ENCODE measurements around the gene EML4. TPM values are rescaled to one million over a fixed set of nuclear protein-coding genes. Genes with fewer than 3 reads are reported as not detected.

The EML4 gene
- total and polyA plus RNA-seq, 9 of the 15 experiments (the other 6 are each of a cell fraction or from before 2014, with no cell fraction given), result 14.7 to 48.3 (median 36.5) TPM

DNA sequence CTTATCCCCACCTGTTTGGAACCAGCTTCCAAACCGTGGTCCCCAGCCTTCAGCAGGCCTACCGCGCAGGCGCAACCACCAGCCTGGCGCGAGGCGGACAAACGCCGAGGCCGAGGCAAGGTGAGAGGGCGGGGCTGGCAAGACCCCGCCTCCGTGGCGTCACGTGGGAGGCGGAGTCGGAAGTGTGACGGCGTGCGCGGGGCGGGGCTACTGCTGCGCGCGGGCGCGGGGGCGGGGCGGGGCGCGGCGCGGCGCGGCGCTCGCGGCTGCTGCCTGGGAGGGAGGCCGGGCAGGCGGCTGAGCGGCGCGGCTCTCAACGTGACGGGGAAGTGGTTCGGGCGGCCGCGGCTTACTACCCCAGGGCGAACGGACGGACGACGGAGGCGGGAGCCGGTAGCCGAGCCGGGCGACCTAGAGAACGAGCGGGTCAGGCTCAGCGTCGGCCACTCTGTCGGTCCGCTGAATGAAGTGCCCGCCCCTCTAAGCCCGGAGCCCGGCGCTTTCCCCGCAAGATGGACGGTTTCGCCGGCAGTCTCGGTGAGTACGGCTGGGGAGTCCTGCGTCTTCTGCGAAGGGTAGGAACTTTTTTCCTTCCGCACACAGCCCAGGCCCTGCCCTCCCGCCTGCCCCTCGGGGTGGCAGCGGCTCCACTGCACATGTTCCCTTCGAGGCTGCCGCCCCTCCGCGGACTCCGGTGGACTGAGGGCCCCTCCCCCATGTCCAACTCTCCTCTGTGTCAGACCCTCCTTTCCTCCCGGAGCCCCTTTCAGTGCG is at the start of gene EML4 (continued):
- TF ChIP-seq, protein P1, sequence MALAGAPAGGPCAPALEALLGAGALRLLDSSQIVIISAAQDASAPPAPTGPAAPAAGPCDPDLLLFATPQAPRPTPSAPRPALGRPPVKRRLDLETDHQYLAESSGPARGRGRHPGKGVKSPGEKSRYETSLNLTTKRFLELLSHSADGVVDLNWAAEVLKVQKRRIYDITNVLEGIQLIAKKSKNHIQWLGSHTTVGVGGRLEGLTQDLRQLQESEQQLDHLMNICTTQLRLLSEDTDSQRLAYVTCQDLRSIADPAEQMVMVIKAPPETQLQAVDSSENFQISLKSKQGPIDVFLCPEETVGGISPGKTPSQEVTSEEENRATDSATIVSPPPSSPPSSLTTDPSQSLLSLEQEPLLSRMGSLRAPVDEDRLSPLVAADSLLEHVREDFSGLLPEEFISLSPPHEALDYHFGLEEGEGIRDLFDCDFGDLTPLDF (CRISPR knock-in tag; IDR thresholded peaks at IDR 0.05), result no peak
- TF ChIP-seq NFE2 (IDR thresholded peaks at IDR 0.05; ENCODE audit: low read depth), result no peak
- TF ChIP-seq RFX5 (IDR thresholded peaks at IDR 0.05; ENCODE audit: low read depth, low read length), result no peak
- TF ChIP-seq SIRT6 (IDR thresholded peaks at IDR 0.05; ENCODE audit: low read depth, low read length), result no peak
- no peak for TF ChIP-seq MEF2D (tag; conservative IDR thresholded peaks at IDR 0.05; ENCODE audit: low read depth)
- TF ChIP-seq, protein P2, sequence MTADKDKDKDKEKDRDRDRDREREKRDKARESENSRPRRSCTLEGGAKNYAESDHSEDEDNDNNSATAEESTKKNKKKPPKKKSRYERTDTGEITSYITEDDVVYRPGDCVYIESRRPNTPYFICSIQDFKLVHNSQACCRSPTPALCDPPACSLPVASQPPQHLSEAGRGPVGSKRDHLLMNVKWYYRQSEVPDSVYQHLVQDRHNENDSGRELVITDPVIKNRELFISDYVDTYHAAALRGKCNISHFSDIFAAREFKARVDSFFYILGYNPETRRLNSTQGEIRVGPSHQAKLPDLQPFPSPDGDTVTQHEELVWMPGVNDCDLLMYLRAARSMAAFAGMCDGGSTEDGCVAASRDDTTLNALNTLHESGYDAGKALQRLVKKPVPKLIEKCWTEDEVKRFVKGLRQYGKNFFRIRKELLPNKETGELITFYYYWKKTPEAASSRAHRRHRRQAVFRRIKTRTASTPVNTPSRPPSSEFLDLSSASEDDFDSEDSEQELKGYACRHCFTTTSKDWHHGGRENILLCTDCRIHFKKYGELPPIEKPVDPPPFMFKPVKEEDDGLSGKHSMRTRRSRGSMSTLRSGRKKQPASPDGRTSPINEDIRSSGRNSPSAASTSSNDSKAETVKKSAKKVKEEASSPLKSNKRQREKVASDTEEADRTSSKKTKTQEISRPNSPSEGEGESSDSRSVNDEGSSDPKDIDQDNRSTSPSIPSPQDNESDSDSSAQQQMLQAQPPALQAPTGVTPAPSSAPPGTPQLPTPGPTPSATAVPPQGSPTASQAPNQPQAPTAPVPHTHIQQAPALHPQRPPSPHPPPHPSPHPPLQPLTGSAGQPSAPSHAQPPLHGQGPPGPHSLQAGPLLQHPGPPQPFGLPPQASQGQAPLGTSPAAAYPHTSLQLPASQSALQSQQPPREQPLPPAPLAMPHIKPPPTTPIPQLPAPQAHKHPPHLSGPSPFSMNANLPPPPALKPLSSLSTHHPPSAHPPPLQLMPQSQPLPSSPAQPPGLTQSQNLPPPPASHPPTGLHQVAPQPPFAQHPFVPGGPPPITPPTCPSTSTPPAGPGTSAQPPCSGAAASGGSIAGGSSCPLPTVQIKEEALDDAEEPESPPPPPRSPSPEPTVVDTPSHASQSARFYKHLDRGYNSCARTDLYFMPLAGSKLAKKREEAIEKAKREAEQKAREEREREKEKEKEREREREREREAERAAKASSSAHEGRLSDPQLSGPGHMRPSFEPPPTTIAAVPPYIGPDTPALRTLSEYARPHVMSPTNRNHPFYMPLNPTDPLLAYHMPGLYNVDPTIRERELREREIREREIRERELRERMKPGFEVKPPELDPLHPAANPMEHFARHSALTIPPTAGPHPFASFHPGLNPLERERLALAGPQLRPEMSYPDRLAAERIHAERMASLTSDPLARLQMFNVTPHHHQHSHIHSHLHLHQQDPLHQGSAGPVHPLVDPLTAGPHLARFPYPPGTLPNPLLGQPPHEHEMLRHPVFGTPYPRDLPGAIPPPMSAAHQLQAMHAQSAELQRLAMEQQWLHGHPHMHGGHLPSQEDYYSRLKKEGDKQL (CRISPR knock-in tag; IDR thresholded peaks at IDR 0.05; ENCODE audit: borderline replicate concordance), result no peak
- TF ChIP-seq ZNF699 (CRISPR knock-in tag; IDR thresholded peaks at IDR 0.05; ENCODE audit: insufficient replicate concordance), result no peak
- TF ChIP-seq, protein P3, sequence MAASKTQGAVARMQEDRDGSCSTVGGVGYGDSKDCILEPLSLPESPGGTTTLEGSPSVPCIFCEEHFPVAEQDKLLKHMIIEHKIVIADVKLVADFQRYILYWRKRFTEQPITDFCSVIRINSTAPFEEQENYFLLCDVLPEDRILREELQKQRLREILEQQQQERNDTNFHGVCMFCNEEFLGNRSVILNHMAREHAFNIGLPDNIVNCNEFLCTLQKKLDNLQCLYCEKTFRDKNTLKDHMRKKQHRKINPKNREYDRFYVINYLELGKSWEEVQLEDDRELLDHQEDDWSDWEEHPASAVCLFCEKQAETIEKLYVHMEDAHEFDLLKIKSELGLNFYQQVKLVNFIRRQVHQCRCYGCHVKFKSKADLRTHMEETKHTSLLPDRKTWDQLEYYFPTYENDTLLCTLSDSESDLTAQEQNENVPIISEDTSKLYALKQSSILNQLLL (CRISPR knock-in tag; IDR thresholded peaks at IDR 0.05; ENCODE audit: borderline replicate concordance), result no peak
- TF ChIP-seq, protein P4, sequence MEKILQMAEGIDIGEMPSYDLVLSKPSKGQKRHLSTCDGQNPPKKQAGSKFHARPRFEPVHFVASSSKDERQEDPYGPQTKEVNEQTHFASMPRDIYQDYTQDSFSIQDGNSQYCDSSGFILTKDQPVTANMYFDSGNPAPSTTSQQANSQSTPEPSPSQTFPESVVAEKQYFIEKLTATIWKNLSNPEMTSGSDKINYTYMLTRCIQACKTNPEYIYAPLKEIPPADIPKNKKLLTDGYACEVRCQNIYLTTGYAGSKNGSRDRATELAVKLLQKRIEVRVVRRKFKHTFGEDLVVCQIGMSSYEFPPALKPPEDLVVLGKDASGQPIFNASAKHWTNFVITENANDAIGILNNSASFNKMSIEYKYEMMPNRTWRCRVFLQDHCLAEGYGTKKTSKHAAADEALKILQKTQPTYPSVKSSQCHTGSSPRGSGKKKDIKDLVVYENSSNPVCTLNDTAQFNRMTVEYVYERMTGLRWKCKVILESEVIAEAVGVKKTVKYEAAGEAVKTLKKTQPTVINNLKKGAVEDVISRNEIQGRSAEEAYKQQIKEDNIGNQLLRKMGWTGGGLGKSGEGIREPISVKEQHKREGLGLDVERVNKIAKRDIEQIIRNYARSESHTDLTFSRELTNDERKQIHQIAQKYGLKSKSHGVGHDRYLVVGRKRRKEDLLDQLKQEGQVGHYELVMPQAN (IDR thresholded peaks at IDR 0.05; ENCODE audit: borderline replicate concordance), result peak; percentile 70; the same call in 1 of the 2 replicates
- TF ChIP-seq BRD4 (IDR thresholded peaks at IDR 0.05), result no peak
- TF ChIP-seq ZC3H11A (IDR thresholded peaks at IDR 0.05; ENCODE audit: low read depth, low read length), result no peak
- 0 out of 2 replicates have a peak, but pooled peaks have one; percentile 6 for TF ChIP-seq ZNF12 (CRISPR knock-in tag; IDR thresholded peaks at IDR 0.05)
- TF ChIP-seq, protein P5, sequence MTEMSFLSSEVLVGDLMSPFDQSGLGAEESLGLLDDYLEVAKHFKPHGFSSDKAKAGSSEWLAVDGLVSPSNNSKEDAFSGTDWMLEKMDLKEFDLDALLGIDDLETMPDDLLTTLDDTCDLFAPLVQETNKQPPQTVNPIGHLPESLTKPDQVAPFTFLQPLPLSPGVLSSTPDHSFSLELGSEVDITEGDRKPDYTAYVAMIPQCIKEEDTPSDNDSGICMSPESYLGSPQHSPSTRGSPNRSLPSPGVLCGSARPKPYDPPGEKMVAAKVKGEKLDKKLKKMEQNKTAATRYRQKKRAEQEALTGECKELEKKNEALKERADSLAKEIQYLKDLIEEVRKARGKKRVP (CRISPR knock-in tag; IDR thresholded peaks at IDR 0.05), result no peak
- TF ChIP-seq HSF4 (CRISPR knock-in tag; IDR thresholded peaks at IDR 0.05; ENCODE audit: borderline replicate concordance), result no peak
- peak; percentile 51 for TF ChIP-seq POLR2B (IDR thresholded peaks at IDR 0.05; ENCODE audit: low read depth, partially characterized antibody)
